DND-41 (cell line): ENCODE measurements around the gene PIF1.

Experiments
- ATAC-seq: fragments of 200-7000 bp; cut with Tn5 transposase; 3 replicates; pipeline ENCODE4 v1.9.1; 2021; ENCODE audit warnings: low read depth; ENCODE audit not compliant: insufficient read depth
- DNase-seq: peaks from one replicate; pipeline ENCODE4 v3.0.0-alpha.2; 2020
- H2AFZ ChIP-seq: 2 replicates; pipeline ENCODE4 v1.6.0; 2012; ENCODE audit warnings: low read depth, low read length
- H3K27ac ChIP-seq: 2 replicates; pipeline ENCODE4 v1.5.1; 2012; ENCODE audit warnings: low read length, inconsistent platforms
- H3K27me3 ChIP-seq: fragments of 200-600 bp; sonication (generic); 2 replicates; pipeline ENCODE4 v1.6.0; 2012; ENCODE audit warnings: low read length, mild to moderate bottlenecking, inconsistent platforms; ENCODE audit not compliant: insufficient read depth, poor library complexity
- H3K36me3 ChIP-seq: 2 replicates; pipeline ENCODE4 v1.5.1; 2012; ENCODE audit warnings: low read length, inconsistent platforms; ENCODE audit not compliant: insufficient read depth
- H3K4me1 ChIP-seq: 2 replicates; pipeline ENCODE4 v1.5.1; 2012; ENCODE audit warnings: mild to moderate bottlenecking, low read length; ENCODE audit not compliant: insufficient read depth
- H3K4me2 ChIP-seq: 2 replicates; pipeline ENCODE4 v1.6.0; 2012; ENCODE audit warnings: mild to moderate bottlenecking, moderate library complexity, low read length, inconsistent platforms; ENCODE audit not compliant: insufficient read depth
- H3K4me3 ChIP-seq, 2 experiments: fragments of 200-600 bp in 1 of 2; shearing (Covaris generic) in 1 of 2; 2 replicates each; pipeline ENCODE4 v1.5.1; 2012 to 2016; ENCODE audit warnings: inconsistent platforms in 2 of 2, low read length in 2 of 2, mild to moderate bottlenecking in 2 of 2, low read depth in 1 of 2, moderate library complexity in 1 of 2
- H3K79me2 ChIP-seq: 2 replicates; pipeline ENCODE4 v1.6.0; 2012; ENCODE audit warnings: low read length, inconsistent platforms; ENCODE audit not compliant: insufficient read depth
- H3K9ac ChIP-seq: 2 replicates; pipeline ENCODE4 v1.6.0; 2012; ENCODE audit warnings: low read depth, mild to moderate bottlenecking, inconsistent platforms, low read length, moderate library complexity
- H3K9me3 ChIP-seq: 2 replicates; pipeline ENCODE4 v1.5.1; 2012; ENCODE audit warnings: low read length, moderate library complexity, mild to moderate bottlenecking, inconsistent platforms; ENCODE audit not compliant: insufficient read depth, severe bottlenecking
- H4K20me1 ChIP-seq: 2 replicates; pipeline ENCODE4 v1.6.0; 2012; ENCODE audit warnings: low read length; ENCODE audit not compliant: insufficient read depth
- EZH2 ChIP-seq: IDR thresholded peaks from 3 replicates; pipeline ENCODE4 v1.6.1; 2012; ENCODE audit warnings: borderline replicate concordance, low read depth, mild to moderate bottlenecking, moderate library complexity, low read length, inconsistent platforms; ENCODE audit not compliant: severe bottlenecking
- TF ChIP-seq, protein P1 (sequence below): IDR thresholded peaks from 2 replicates; pipeline ENCODE4 v1.5.1; 2012; ENCODE audit warnings: borderline replicate concordance, low read length, moderate library complexity, mild to moderate bottlenecking; ENCODE audit not compliant: poor library complexity, severe bottlenecking; ENCODE audit errors: extremely low read depth

PIF1 gene

DNA sequence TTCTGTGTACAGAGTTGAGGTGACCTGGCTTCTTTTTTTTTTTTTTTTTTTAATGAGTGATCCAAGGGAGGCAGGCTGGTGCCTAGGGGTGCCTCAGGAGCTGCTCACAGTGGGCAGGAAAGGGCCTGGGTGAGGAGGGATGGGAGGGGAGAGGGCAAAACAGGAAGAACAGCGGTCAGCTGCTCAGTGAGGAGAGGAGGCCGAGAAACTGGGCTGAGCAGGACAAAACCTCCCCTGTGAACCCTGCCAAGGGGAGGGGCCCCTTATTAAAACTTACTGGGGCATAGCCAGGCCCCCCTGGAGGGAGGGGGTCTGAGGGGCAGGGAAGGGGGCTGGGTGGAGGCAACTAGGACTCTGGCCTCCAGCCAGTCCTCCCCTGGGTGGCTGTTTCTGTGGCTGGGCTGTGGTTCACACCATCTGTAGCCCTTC lies 19.8 kb upstream of the PIF1 start:
- H3K79me2 ChIP-seq = peaks cover 20% of the 10 kb centered on the region
- no peaks in the 10 kb centered on the region for H3K27me3 ChIP-seq
- ATAC-seq = no peak
- H4K20me1 ChIP-seq = no peaks in the 10 kb centered on the region
- no peak for DNase-seq
- H3K9me3 ChIP-seq = no peaks in the 10 kb centered on the region
- H3K4me1 ChIP-seq = peaks cover 48% of the 10 kb centered on the region
- H3K4me2 ChIP-seq = peak overlapping the region; percentile 14; the same call in 1 of the 2 replicates
- H2AFZ ChIP-seq = no peak overlapping the region
- peaks cover 3% of the 10 kb centered on the region; the same call in 1 of the 2 replicates for H3K36me3 ChIP-seq
- TF ChIP-seq, protein P1, sequence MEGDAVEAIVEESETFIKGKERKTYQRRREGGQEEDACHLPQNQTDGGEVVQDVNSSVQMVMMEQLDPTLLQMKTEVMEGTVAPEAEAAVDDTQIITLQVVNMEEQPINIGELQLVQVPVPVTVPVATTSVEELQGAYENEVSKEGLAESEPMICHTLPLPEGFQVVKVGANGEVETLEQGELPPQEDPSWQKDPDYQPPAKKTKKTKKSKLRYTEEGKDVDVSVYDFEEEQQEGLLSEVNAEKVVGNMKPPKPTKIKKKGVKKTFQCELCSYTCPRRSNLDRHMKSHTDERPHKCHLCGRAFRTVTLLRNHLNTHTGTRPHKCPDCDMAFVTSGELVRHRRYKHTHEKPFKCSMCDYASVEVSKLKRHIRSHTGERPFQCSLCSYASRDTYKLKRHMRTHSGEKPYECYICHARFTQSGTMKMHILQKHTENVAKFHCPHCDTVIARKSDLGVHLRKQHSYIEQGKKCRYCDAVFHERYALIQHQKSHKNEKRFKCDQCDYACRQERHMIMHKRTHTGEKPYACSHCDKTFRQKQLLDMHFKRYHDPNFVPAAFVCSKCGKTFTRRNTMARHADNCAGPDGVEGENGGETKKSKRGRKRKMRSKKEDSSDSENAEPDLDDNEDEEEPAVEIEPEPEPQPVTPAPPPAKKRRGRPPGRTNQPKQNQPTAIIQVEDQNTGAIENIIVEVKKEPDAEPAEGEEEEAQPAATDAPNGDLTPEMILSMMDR = no peak
- no peak for TF ChIP-seq EZH2
- no peak overlapping the region for H3K9ac ChIP-seq
- no peak overlapping the region for H3K27ac ChIP-seq
- no peak overlapping the region for H3K4me3 ChIP-seq

GRCh38 chr15:64844576-64845145 lies 19.2 kb upstream of the PIF1 start:
- Histone ChIP-seq H3K36me3 (0 out of 2 replicates have a peak, but pooled peaks cover 3% of the 10 kb centered on the region), H3K4me2 (peak overlapping the region; percentile 14; the same call in 1 of the 2 replicates), H3K4me3 (no peak overlapping the region), H3K9me3 (no peaks in the 10 kb centered on the region), H2AFZ (no peak overlapping the region), H4K20me1 (no peaks in the 10 kb centered on the region), H3K27me3 (no peaks in the 10 kb centered on the region), H3K9ac (peak overlapping the region; percentile 18; the same call in 1 of the 2 replicates), H3K27ac (no peak overlapping the region), H3K4me1 (peaks cover 48% of the 10 kb centered on the region), H3K79me2 (peaks cover 20% of the 10 kb centered on the region)
- no peak for ATAC-seq
- TF ChIP-seq, protein P1 = no peak
- no peak for TF ChIP-seq EZH2
- no peak for DNase-seq

DNA sequence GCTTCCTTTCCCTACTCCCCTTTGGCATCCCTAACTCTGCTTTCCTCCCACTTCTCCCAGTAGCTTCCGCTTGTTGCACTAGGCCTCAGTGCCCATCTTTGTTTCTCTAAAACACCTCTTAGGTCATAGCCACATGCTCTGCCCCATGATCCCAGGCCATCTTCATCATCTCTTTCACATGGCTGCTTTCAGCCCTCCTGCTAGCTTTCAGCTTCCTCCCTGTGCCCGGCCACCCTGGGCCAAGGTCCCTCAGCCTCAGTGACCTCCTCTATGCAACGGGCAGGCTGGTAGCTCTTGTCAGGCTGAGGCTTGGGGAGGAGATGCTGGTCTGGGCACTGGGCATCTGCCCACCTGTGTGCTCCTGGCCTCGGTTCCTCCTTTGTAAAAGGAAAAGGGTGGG lies 18.5 kb upstream of the PIF1 start:
- H3K4me2 ChIP-seq = peak overlapping the region; percentile 14; the same call in 1 of the 2 replicates
- 0 out of 2 replicates have a peak, but pooled peaks cover 3% of the 10 kb centered on the region for H3K36me3 ChIP-seq
- H3K9ac ChIP-seq = peak overlapping the region; percentile 21; the same call in 1 of the 2 replicates
- no peak overlapping the region for H2AFZ ChIP-seq
- H3K27me3 ChIP-seq = no peaks in the 10 kb centered on the region
- ATAC-seq (no peak), DNase-seq (no peak)
- TF ChIP-seq, protein P1 = no peak
- TF ChIP-seq EZH2 = no peak
- H3K9me3 ChIP-seq = no peaks in the 10 kb centered on the region
- no peaks in the 10 kb centered on the region for H4K20me1 ChIP-seq
- H3K4me3 ChIP-seq = no peak overlapping the region
- H3K27ac ChIP-seq = no peak overlapping the region
- peaks cover 48% of the 10 kb centered on the region for H3K4me1 ChIP-seq
- peaks cover 20% of the 10 kb centered on the region for H3K79me2 ChIP-seq
